OCI-LY7 (cell line): ENCODE results near the gene PCYOX1L. TPM values are rescaled to one million over a fixed set of nuclear protein-coding genes. Genes with fewer than 3 reads are reported as not detected.
"Not testable (repeated sequence)": the region's sequence is repeated elsewhere in the genome, so short reads cannot be mapped to it uniquely, and the experiment has no call there.

Source experiments
- BruUV-seq: library from RNA; stranded (reverse); fragments of 400-500 nt; replicated peaks from 2 replicates; lab custom pipeline; 2021; lab: Mats Ljungman, UMichigan
- CTCF ChIA-PET: fragments of 300-600 bp; sonication (Branson Sonifier 250); formaldehyde crosslinking; loops from one replicate; lab custom pipeline; 2022; ENCODE audit warnings: antibody characterized with exemption; ENCODE audit not compliant: unreplicated experiment; lab: Charles Lee
- POLR2A ChIA-PET: fragments of 300-600 bp; sonication (Branson Sonifier 250); formaldehyde crosslinking; loops from one replicate; lab custom pipeline; 2022; ENCODE audit warnings: antibody characterized with exemption; lab: Charles Lee
- DNase-seq: peaks from one replicate; pipeline ENCODE4 v3.0.0-alpha.2; 2015; ENCODE audit warnings: low spot score
- H2AFZ ChIP-seq: fragments of 200-600 bp; sonication (generic), shearing (Covaris generic); 2 replicates; pipeline ENCODE4 v1.6.1; 2014; ENCODE audit warnings: mild to moderate bottlenecking, antibody characterized with exemption, low read length, moderate library complexity
- H3K27ac ChIP-seq: fragments of 200-600 bp; sonication (generic); 2 replicates; pipeline ENCODE4 v1.5.1; 2014; ENCODE audit warnings: mixed run types, low read depth, mild to moderate bottlenecking, moderate library complexity, low read length, inconsistent platforms; ENCODE audit not compliant: poor library complexity, severe bottlenecking
- H3K36me3 ChIP-seq: fragments of 200-600 bp; sonication (generic); 2 replicates; pipeline ENCODE4 v1.6.1; 2014; ENCODE audit warnings: mild to moderate bottlenecking, antibody characterized with exemption, low read length, moderate library complexity, mixed read lengths; ENCODE audit not compliant: insufficient read depth
- H3K4me1 ChIP-seq: fragments of 200-600 bp; sonication (generic); 2 replicates; pipeline ENCODE4 v1.5.1; 2014; ENCODE audit warnings: mild to moderate bottlenecking, low read length; ENCODE audit not compliant: insufficient read depth, poor library complexity, severe bottlenecking
- H3K4me2 ChIP-seq: fragments of 200-600 bp; sonication (generic); 2 replicates; pipeline ENCODE4 v1.6.1; 2014; ENCODE audit warnings: mild to moderate bottlenecking, low read length
- H3K4me3 ChIP-seq: fragments of 200-600 bp; sonication (generic); 2 replicates; pipeline ENCODE4 v1.5.1; 2014; ENCODE audit warnings: mild to moderate bottlenecking, low read depth, low read length; ENCODE audit not compliant: poor library complexity, severe bottlenecking
- H3K79me2 ChIP-seq: fragments of 200-600 bp; sonication (generic); 2 replicates; pipeline ENCODE4 v1.6.1; 2016; ENCODE audit warnings: low read depth, mild to moderate bottlenecking, low read length, moderate library complexity, mixed read lengths; ENCODE audit not compliant: insufficient read depth
- H3K9me2 ChIP-seq: fragments of 200-600 bp; sonication (generic); 2 replicates; pipeline ENCODE4 v1.6.1; 2016; ENCODE audit warnings: mild to moderate bottlenecking, low read length, mixed read lengths; ENCODE audit not compliant: insufficient read depth
- H3K9me3 ChIP-seq: fragments of 200-600 bp; sonication (generic); 2 replicates; pipeline ENCODE4 v1.6.1; 2014; ENCODE audit warnings: mild to moderate bottlenecking, mixed run types, low read length, mixed read lengths
- H4K20me1 ChIP-seq: fragments of 200-600 bp; sonication (generic); 2 replicates; pipeline ENCODE4 v1.6.1; 2014; ENCODE audit warnings: mild to moderate bottlenecking, antibody characterized with exemption, low read length, moderate library complexity, mixed read lengths; ENCODE audit not compliant: insufficient read depth
- CTCF ChIP-seq: fragments of 200-600 bp; sonication (generic); conservative IDR thresholded peaks from 2 replicates; pipeline ENCODE4 v1.5.1; 2014; ENCODE audit warnings: mild to moderate bottlenecking, antibody characterized with exemption, low read length, moderate library complexity, mixed read lengths
- EZH2phosphoT487 ChIP-seq: fragments of 200-600 bp; sonication (generic); IDR thresholded peaks from 2 replicates; pipeline ENCODE4 v1.6.1; 2018; ENCODE audit warnings: low read depth, borderline replicate concordance, mild to moderate bottlenecking, mixed run types, antibody characterized with exemption, low read length, moderate library complexity, mixed read lengths
- intact Hi-C: fragments of 100-400 bp; cut with micrococcal nuclease; formaldehyde crosslinking; loops from one replicate; pipeline ENCODE4 v1.10.0; 2022; ENCODE audit not compliant: unreplicated experiment
- total RNA-seq, 2 experiments: library from RNA; depleted of rRNA in 1 of 2; stranded (reverse); fragments of >200 nt in 1 of 2; shearing (Covaris generic) in 1 of 2; gene quantifications; 2 replicates each; pipeline ENCODE4 v1.2.3, GENCODE V29; 2014 to 2022

The PCYOX1L gene
- total RNA-seq, 2 experiments from 2014 or later = 22.5 to 33.3 TPM

- BruUV-seq = no TSS peak
- H3K36me3 ChIP-seq = no peaks in the 10 kb centered on the region
- no peak overlapping the region for H3K4me2 ChIP-seq
- ChIA-PET CTCF (no interaction called here), POLR2A (no interaction called here)
- intact Hi-C loops = no loop called here
- H3K27ac ChIP-seq = no peak overlapping the region
- no peak overlapping the region for H2AFZ ChIP-seq
- no peaks in the 10 kb centered on the region for H4K20me1 ChIP-seq
- H3K4me1 ChIP-seq = no peaks in the 10 kb centered on the region
- no peaks in the 10 kb centered on the region for H3K79me2 ChIP-seq
- DNase-seq = no peak
- H3K9me3 ChIP-seq = no peaks in the 10 kb centered on the region
- H3K4me3 ChIP-seq = no peak overlapping the region
- TF ChIP-seq EZH2phosphoT487 (no peak), CTCF (no peak)
- H3K9me2 ChIP-seq = no peaks in the 10 kb centered on the region
Measured at GRCh38 chr5:149392718-149393117, 34.9 kb downstream of the PCYOX1L start.

GRCh38 chr5:149394996-149395395, 37.1 kb downstream of the PCYOX1L start:
- intact Hi-C loops, POLR2A ChIA-PET, BruUV-seq: not testable (repeated sequence)

GRCh38 chr5:149397530-149397929, 39.7 kb downstream of the PCYOX1L start:
- Histone ChIP-seq H3K4me3 (no peak overlapping the region), H4K20me1 (no peaks in the 10 kb centered on the region), H2AFZ (no peak overlapping the region), H3K4me1 (no peaks in the 10 kb centered on the region), H3K4me2 (no peak overlapping the region), H3K9me2 (no peaks in the 10 kb centered on the region), H3K27ac (no peak overlapping the region), H3K9me3 (no peaks in the 10 kb centered on the region), H3K79me2 (no peaks in the 10 kb centered on the region), H3K36me3 (no peaks in the 10 kb centered on the region)
- intact Hi-C loops = no loop called here
- no peak for TF ChIP-seq EZH2phosphoT487
- TF ChIP-seq CTCF = no peak
- no TSS peak for BruUV-seq
- no peak for DNase-seq
- ChIA-PET POLR2A (no interaction called here), CTCF (no interaction called here)

More at GRCh38 chr5:149394996-149395395, 37.1 kb downstream of the PCYOX1L start:
- H3K9me3 ChIP-seq, H2AFZ ChIP-seq, CTCF ChIA-PET, H3K79me2 ChIP-seq, H3K27ac ChIP-seq, H3K4me2 ChIP-seq, H3K36me3 ChIP-seq, H3K4me1 ChIP-seq, H3K9me2 ChIP-seq, H3K4me3 ChIP-seq, H4K20me1 ChIP-seq, DNase-seq: not testable (repeated sequence)

GRCh38 chr5:149398747-149399266, 41.0 kb downstream of the PCYOX1L start:
- not testable (repeated sequence) for H3K27ac ChIP-seq

More at GRCh38 chr5:149398747-149399266, 41.0 kb downstream of the PCYOX1L start:
- H3K4me1 ChIP-seq, H2AFZ ChIP-seq, POLR2A ChIA-PET, H3K79me2 ChIP-seq, H3K9me3 ChIP-seq, BruUV-seq, H3K36me3 ChIP-seq, DNase-seq, H4K20me1 ChIP-seq, CTCF ChIA-PET, H3K4me3 ChIP-seq, intact Hi-C loops, H3K9me2 ChIP-seq, H3K4me2 ChIP-seq: not testable (repeated sequence)
